ENCODE results near the gene RNF133.

DNA sequence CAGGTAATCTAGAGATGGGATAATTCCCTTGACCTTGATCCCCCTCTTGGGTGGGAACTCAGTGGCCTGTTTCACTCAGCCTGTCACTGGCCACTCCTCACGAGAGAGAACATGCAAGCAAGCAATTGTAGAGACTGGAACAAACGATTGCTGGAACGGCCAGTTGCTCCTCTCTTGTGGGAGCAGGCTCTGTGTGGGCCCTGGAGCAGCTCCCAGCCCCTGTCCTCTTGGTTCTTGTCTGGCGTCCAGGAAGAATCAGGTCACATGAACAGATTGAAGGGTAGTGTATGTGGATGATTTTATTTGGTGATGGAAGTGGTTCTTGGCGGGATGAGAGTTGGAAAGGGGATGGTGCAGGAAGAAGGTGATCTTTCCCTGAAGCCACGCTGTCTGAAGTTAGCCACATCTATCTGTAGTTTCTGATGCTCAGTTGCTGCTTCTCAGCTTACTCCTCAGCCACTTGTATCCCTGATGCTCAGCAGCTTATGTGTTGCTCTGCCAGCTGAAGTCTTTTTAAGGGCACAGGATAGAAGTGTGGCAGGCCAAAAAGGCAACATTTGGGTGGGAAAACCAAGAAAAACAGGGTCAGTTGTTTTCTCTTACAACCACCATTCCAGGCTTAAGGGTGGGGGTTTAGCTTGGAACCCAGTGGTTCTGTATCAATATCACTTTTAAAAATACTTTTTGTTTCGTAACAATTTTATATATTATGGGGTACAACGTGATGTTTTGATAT, 15.9 kb downstream of the RNF133 start:
- TF ChIP-seq, protein P1, sequence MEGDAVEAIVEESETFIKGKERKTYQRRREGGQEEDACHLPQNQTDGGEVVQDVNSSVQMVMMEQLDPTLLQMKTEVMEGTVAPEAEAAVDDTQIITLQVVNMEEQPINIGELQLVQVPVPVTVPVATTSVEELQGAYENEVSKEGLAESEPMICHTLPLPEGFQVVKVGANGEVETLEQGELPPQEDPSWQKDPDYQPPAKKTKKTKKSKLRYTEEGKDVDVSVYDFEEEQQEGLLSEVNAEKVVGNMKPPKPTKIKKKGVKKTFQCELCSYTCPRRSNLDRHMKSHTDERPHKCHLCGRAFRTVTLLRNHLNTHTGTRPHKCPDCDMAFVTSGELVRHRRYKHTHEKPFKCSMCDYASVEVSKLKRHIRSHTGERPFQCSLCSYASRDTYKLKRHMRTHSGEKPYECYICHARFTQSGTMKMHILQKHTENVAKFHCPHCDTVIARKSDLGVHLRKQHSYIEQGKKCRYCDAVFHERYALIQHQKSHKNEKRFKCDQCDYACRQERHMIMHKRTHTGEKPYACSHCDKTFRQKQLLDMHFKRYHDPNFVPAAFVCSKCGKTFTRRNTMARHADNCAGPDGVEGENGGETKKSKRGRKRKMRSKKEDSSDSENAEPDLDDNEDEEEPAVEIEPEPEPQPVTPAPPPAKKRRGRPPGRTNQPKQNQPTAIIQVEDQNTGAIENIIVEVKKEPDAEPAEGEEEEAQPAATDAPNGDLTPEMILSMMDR (IDR thresholded peaks at IDR 0.05; ENCODE audit: low read length): no peak
- TF ChIP-seq EZH2phosphoT487 (IDR thresholded peaks at IDR 0.05; ENCODE audit: low read length) (no peak), EZH2 (optimal IDR thresholded peaks at IDR 0.05; ENCODE audit: low read depth, low read length) (no peak)
